ENCODE measurements around the gene RNF8. TPM values are rescaled to one million over a fixed set of nuclear protein-coding genes. Genes with fewer than 3 reads are reported as not detected.

Gene RNF8
- total and polyA plus RNA-seq, 9 of the 15 experiments (the other 6 are each of a cell fraction or from before 2014, with no cell fraction given) = 10.6 to 47.0 (median 37.5) TPM

DNA sequence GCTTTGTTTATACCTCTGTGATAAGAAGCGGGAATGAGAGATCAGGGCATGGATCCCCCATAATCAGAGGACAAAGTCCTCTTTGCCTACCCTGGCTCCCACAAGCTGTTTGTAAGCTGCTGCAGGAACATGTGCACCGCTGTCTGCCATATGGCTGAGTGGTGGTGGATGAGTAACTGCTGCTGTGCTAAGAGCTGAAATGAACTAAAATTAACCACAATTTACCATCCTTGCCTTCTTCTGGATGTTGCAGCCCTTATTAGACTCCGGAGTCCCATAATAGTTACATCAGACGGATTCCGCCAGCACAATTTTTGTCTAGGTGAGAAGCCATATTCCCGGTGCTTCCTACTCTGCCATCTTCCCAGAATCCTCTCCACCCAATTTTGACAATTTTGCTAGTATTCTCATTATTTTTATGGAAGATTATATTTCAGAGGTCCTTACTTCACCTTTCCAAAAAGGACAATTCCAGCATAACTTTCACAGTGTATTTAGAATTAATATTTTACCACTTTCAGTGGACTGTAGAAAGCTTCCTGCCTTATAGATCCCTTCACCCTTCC, 73.2 kb downstream of the RNF8 start (continued):
- TF ChIP-seq, protein P1, sequence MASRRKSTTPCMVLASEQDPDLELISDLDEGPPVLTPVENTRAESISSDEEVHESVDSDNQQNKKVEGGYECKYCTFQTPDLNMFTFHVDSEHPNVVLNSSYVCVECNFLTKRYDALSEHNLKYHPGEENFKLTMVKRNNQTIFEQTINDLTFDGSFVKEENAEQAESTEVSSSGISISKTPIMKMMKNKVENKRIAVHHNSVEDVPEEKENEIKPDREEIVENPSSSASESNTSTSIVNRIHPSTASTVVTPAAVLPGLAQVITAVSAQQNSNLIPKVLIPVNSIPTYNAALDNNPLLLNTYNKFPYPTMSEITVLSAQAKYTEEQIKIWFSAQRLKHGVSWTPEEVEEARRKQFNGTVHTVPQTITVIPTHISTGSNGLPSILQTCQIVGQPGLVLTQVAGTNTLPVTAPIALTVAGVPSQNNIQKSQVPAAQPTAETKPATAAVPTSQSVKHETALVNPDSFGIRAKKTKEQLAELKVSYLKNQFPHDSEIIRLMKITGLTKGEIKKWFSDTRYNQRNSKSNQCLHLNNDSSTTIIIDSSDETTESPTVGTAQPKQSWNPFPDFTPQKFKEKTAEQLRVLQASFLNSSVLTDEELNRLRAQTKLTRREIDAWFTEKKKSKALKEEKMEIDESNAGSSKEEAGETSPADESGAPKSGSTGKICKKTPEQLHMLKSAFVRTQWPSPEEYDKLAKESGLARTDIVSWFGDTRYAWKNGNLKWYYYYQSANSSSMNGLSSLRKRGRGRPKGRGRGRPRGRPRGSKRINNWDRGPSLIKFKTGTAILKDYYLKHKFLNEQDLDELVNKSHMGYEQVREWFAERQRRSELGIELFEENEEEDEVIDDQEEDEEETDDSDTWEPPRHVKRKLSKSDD (conservative IDR thresholded peaks at IDR 0.05; ENCODE audit: low read length) = 0 out of 2 replicates have a peak, but pooled peaks have one; percentile 34
- TF ChIP-seq, protein P2, sequence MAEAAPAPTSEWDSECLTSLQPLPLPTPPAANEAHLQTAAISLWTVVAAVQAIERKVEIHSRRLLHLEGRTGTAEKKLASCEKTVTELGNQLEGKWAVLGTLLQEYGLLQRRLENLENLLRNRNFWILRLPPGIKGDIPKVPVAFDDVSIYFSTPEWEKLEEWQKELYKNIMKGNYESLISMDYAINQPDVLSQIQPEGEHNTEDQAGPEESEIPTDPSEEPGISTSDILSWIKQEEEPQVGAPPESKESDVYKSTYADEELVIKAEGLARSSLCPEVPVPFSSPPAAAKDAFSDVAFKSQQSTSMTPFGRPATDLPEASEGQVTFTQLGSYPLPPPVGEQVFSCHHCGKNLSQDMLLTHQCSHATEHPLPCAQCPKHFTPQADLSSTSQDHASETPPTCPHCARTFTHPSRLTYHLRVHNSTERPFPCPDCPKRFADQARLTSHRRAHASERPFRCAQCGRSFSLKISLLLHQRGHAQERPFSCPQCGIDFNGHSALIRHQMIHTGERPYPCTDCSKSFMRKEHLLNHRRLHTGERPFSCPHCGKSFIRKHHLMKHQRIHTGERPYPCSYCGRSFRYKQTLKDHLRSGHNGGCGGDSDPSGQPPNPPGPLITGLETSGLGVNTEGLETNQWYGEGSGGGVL (CRISPR knock-in tag; IDR thresholded peaks at IDR 0.05) = peak; percentile 42; the same call in 1 of the 2 replicates
- TF ChIP-seq GTF2F1 (IDR thresholded peaks at IDR 0.05; ENCODE audit: low read depth, low read length) (no peak), TAF1 (IDR thresholded peaks at IDR 0.05; ENCODE audit: control insufficient read depth, extremely low read depth, insufficient read depth, low read length, severe bottlenecking) (peak; percentile 65), SUPT5H (IDR thresholded peaks at IDR 0.05) (0 out of 2 replicates have a peak, but pooled peaks have one; percentile 43), CCAR2 (IDR thresholded peaks at IDR 0.05; ENCODE audit: low read depth, low read length) (no peak), MEF2D (tag; conservative IDR thresholded peaks at IDR 0.05; ENCODE audit: low read depth) (peak; percentile 80), NR2C2 (CRISPR knock-in tag; IDR thresholded peaks at IDR 0.05) (no peak), NR2C2 (tag; IDR thresholded peaks at IDR 0.05) (peak; percentile 35; the same call in 1 of the 2 replicates), DMBX1 (CRISPR knock-in tag; IDR thresholded peaks at IDR 0.05; ENCODE audit: borderline replicate concordance) (peak; percentile 89), MYC (IDR thresholded peaks at IDR 0.05; ENCODE audit: low read depth, low read length) (peak; percentile 81; the same call in 1 of the 2 replicates), MYC (CRISPR knock-in tag; IDR thresholded peaks at IDR 0.05; ENCODE audit: borderline replicate concordance, low read depth) (peak; percentile 64; the same call in 1 of the 2 replicates), MCM2 (IDR thresholded peaks at IDR 0.05; ENCODE audit: low read depth) (no peak), PCBP2 (IDR thresholded peaks at IDR 0.05; ENCODE audit: low read depth, low read length, poor library complexity, severe bottlenecking) (no peak), ILK (tag; IDR thresholded peaks at IDR 0.05; ENCODE audit: borderline replicate concordance, low read depth) (no peak), ZNF561 (CRISPR knock-in tag; conservative IDR thresholded peaks at IDR 0.05) (no peak), TCFL5 (CRISPR knock-in tag; conservative IDR thresholded peaks at IDR 0.05) (no peak)
- TF ChIP-seq, protein P3, sequence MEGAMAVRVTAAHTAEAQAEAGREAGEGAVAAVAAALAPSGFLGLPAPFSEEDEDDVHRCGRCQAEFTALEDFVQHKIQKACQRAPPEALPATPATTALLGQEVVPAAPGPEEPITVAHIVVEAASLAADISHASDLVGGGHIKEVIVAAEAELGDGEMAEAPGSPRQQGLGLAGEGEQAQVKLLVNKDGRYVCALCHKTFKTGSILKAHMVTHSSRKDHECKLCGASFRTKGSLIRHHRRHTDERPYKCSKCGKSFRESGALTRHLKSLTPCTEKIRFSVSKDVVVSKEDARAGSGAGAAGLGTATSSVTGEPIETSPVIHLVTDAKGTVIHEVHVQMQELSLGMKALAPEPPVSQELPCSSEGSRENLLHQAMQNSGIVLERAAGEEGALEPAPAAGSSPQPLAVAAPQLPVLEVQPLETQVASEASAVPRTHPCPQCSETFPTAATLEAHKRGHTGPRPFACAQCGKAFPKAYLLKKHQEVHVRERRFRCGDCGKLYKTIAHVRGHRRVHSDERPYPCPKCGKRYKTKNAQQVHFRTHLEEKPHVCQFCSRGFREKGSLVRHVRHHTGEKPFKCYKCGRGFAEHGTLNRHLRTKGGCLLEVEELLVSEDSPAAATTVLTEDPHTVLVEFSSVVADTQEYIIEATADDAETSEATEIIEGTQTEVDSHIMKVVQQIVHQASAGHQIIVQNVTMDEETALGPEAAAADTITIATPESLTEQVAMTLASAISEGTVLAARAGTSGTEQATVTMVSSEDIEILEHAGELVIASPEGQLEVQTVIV (CRISPR knock-in tag; IDR thresholded peaks at IDR 0.05; ENCODE audit: borderline replicate concordance) = no peak
- TF ChIP-seq, protein P4, sequence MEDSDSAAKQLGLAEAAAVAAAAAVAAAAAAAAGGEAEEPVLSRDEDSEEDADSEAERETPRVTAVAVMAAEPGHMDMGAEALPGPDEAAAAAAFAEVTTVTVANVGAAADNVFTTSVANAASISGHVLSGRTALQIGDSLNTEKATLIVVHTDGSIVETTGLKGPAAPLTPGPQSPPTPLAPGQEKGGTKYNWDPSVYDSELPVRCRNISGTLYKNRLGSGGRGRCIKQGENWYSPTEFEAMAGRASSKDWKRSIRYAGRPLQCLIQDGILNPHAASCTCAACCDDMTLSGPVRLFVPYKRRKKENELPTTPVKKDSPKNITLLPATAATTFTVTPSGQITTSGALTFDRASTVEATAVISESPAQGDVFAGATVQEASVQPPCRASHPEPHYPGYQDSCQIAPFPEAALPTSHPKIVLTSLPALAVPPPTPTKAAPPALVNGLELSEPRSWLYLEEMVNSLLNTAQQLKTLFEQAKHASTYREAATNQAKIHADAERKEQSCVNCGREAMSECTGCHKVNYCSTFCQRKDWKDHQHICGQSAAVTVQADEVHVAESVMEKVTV (CRISPR knock-in tag; IDR thresholded peaks at IDR 0.05) = no peak
